Cardiac atrium fibroblast (primary cell): ENCODE data around the gene IL24. TPM values are rescaled to one million over a fixed set of nuclear protein-coding genes. Genes with fewer than 3 reads are reported as not detected.

Source experiments
- total RNA-seq: library from RNA; depleted of rRNA; stranded (reverse); fragments of >200 nt; gene quantifications from 2 replicates; pipeline ENCODE4 v1.2.3, GENCODE V29; 2015

The IL24 gene, protein sequence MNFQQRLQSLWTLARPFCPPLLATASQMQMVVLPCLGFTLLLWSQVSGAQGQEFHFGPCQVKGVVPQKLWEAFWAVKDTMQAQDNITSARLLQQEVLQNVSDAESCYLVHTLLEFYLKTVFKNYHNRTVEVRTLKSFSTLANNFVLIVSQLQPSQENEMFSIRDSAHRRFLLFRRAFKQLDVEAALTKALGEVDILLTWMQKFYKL
- 0.81 TPM in 1 of 2 replicates, not detected in the other for total RNA-seq

DNA sequence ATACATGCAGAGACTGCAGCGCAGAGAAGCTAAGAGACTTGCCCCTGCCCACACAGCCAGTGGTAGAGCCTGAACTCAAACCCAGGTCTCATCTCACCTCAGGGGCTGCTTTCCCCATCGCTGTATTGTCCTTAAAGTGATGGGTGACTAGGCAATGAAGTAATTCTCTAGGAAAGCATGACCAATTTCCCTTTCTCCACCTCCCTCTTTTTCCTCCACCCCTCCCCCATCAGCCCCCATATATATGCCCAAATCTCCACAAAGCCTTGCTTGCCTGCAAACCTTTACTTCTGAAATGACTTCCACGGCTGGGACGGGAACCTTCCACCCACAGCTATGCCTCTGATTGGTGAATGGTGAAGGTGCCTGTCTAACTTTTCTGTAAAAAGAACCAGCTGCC, at the start of gene IL24:
Gene IL24 (plus strand): TSS at position 269 of the 400 bp plus-strand sequence. CDS start 390 bp downstream, outside the sequence.

DNA sequence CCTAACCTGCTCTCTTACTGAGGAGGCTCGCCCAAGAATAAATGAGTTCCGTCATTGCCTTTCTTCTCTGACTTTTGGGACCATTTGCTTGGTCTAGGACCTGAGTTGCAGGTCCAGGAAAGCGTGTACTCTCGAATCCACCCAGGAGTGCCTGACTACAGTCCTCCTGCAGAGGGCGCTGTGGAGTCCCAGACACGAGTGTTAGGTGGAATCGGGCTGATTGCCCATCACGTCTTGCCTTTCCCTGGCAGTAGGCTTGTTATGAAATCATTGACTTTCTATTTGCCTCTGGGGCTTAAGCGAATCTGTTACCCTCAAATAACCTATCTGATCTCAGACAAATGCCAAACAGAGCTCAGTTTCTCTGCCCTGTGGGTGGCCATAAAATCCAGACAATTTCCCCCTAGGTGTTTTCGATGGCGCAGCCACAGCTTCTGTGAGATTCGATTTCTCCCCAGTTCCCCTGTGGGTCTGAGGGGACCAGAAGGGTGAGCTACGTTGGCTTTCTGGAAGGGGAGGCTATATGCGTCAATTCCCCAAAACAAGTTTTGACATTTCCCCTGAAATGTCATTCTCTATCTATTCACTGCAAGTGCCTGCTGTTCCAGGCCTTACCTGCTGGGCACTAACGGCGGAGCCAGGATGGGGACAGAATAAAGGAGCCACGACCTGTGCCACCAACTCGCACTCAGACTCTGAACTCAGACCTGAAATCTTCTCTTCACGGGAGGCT, 32.1 kb upstream of the IL24 start, which contains the start of gene IL20:
Gene IL20 (plus strand): TSS at position 685 of the 733 bp plus-strand sequence. CDS start 230 bp downstream, outside the sequence.

DNA sequence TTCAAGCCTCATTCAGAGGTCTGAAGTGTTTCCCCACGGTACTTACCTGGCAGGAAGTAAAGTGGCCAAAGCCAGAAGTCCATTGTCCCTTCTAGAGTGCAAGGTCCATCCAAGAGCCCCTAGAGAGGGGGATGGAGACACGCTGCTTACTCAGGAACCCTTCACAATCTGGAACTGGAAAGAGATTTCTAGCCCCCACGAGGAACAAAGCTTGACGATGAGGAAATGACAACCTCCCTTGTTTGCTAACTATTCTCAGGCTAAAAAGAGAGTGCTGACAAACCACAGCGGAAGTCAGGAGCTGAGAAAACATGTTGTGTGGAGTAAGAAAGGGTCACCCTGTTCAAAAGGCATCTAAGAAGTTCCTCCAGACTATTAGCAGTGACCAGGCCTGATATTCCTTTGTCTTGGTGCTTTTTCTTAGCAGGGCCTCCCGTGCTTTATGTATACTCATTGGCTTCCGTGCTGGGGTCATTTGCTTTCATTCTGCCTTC, 24.6 kb downstream of the IL24 start, which contains the start of gene FCMR:
Gene FCMR (minus strand): TSS at position 170 of the 494 bp plus-strand sequence. CDS start 87 bp downstream, at position 83.

DNA sequence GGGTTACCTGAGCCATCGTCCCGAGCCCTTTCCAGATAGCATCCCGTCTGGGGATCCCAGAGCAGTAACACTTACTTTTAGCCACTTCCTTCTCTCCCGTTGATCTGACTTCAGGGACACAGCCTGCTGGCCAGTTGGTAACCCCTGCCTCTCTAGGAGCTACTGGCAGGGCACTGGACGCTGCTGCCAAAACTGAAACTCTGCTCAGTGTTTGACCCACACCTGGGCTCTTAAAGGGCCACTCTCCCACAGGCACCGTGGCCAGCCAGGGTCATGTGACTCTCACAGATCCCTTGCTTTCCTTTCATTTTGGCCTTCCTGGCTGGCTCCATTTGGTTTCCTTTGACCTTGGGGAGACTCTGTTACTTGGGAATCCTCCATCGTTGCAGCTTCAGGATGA, 49.0 kb downstream of the IL24 start, which contains the start of gene PIGR:
Gene PIGR (minus strand): TSS at position 206 of the 400 bp plus-strand sequence. CDS start 5,935 bp downstream, outside the sequence.

Other genes starting within 250 kb of the IL24 start
- 38.5 and 52.7 TPM in 2 replicates for gene MAPKAPK2, start 212.5 kb upstream of the IL24 start, total RNA-seq
- not detected in 2 replicates for gene IL19, start 126.7 kb upstream of the IL24 start, total RNA-seq
- not detected in 2 replicates for gene IL10, start 124.9 kb upstream of the IL24 start, total RNA-seq
- not detected in 2 replicates for gene IL20, start 31.8 kb upstream of the IL24 start, total RNA-seq
- 1.8 and 8.1 TPM in 2 replicates for gene FCMR, start 24.5 kb downstream of the IL24 start, total RNA-seq
- not detected in 2 replicates for gene PIGR, start 49.0 kb downstream of the IL24 start, total RNA-seq
- gene FCAMR, start 73.0 kb downstream of the IL24 start, total RNA-seq: not detected in 2 replicates
- not detected in 2 replicates for gene C1orf116, start 135.3 kb downstream of the IL24 start, total RNA-seq
- gene YOD1, start 153.8 kb downstream of the IL24 start, total RNA-seq: 3.8 and 4.5 TPM in 2 replicates
- 0.72 and 2.4 TPM in 2 replicates for gene PFKFB2, start 155.8 kb downstream of the IL24 start, total RNA-seq
- not detected in 2 replicates for gene C4BPB, start 191.4 kb downstream of the IL24 start, total RNA-seq
- under 0.01 TPM in 1 of 2 replicates, not detected in the other for gene C4BPA, start 206.8 kb downstream of the IL24 start, total RNA-seq